DOHH2 (cell line): ENCODE data around the gene ZNF765.
"Not testable (repeated sequence)": the region's sequence is repeated elsewhere in the genome, so short reads cannot be mapped to it uniquely, and the experiment has no call there.

Source experiments
- H3F3A ChIP-seq: fragments of 200-600 bp; sonication (generic), shearing (Covaris generic); 2 replicates; pipeline ENCODE4 v1.6.0; 2016; ENCODE audit warnings: antibody characterized with exemption, mild to moderate bottlenecking; ENCODE audit not compliant: control insufficient read depth, insufficient read depth
- H3K27ac ChIP-seq: fragments of 200-600 bp; sonication (generic); 2 replicates; pipeline ENCODE4 v1.5.1; 2014; ENCODE audit warnings: low read depth, mild to moderate bottlenecking, low read length, moderate library complexity
- H3K27me3 ChIP-seq: fragments of 200-600 bp; sonication (generic); 2 replicates; pipeline ENCODE4 v1.6.1; 2014; ENCODE audit warnings: mild to moderate bottlenecking, low read length, mixed read lengths; ENCODE audit not compliant: control insufficient read depth
- H3K36me3 ChIP-seq: fragments of 200-600 bp; sonication (generic); 2 replicates; pipeline ENCODE4 v1.6.1; 2014; ENCODE audit warnings: mild to moderate bottlenecking, low read length, moderate library complexity, mixed read lengths; ENCODE audit not compliant: control insufficient read depth
- H3K4me1 ChIP-seq: fragments of 200-600 bp; sonication (generic); 2 replicates; pipeline ENCODE4 v1.6.1; 2014; ENCODE audit warnings: mild to moderate bottlenecking, low read length, mixed read lengths; ENCODE audit not compliant: control insufficient read depth
- H3K4me2 ChIP-seq: fragments of 200-600 bp; sonication (generic); 2 replicates; pipeline ENCODE4 v1.6.0; 2014; ENCODE audit warnings: mild to moderate bottlenecking, low read length, moderate library complexity
- H3K4me3 ChIP-seq: fragments of 200-600 bp; sonication (generic); 2 replicates; pipeline ENCODE4 v1.5.1; 2014; ENCODE audit warnings: mild to moderate bottlenecking, low read length, mixed read lengths
- H3K79me2 ChIP-seq: fragments of 200-600 bp; sonication (generic); 2 replicates; pipeline ENCODE4 v1.6.1; 2014; ENCODE audit warnings: mild to moderate bottlenecking, low read length, mixed read lengths; ENCODE audit not compliant: control insufficient read depth
- H3K9me2 ChIP-seq: fragments of 200-600 bp; sonication (generic); replicated peaks from 2 replicates; pipeline ENCODE4 v1.6.1; 2014; ENCODE audit warnings: mild to moderate bottlenecking, low read length, mixed read lengths; ENCODE audit not compliant: control insufficient read depth
- H3K9me3 ChIP-seq: fragments of 200-600 bp; sonication (generic); 2 replicates; pipeline ENCODE4 v1.6.1; 2014; ENCODE audit warnings: antibody characterized with exemption, low read length, mixed read lengths; ENCODE audit not compliant: control insufficient read depth, insufficient read depth
- H4K20me1 ChIP-seq: fragments of 200-600 bp; sonication (generic); 2 replicates; pipeline ENCODE4 v1.6.0; 2014; ENCODE audit warnings: low read depth, mild to moderate bottlenecking, antibody characterized with exemption, low read length, moderate library complexity; ENCODE audit not compliant: control insufficient read depth, insufficient read depth
- EZH2phosphoT487 ChIP-seq: fragments of 200-600 bp; sonication (generic); IDR thresholded peaks from 2 replicates; pipeline ENCODE4 v1.6.1; 2017; ENCODE audit warnings: borderline replicate concordance, mild to moderate bottlenecking, antibody characterized with exemption, low read length, moderate library complexity, mixed read lengths
- TF ChIP-seq, protein P1 (sequence below): fragments of 200-600 bp; sonication (generic); IDR thresholded peaks from one replicate; pipeline ENCODE4 v1.5.1; 2014; ENCODE audit warnings: antibody characterized with exemption, mild to moderate bottlenecking, low read depth, low read length; ENCODE audit not compliant: poor library complexity, severe bottlenecking

The ZNF765 gene

DNA sequence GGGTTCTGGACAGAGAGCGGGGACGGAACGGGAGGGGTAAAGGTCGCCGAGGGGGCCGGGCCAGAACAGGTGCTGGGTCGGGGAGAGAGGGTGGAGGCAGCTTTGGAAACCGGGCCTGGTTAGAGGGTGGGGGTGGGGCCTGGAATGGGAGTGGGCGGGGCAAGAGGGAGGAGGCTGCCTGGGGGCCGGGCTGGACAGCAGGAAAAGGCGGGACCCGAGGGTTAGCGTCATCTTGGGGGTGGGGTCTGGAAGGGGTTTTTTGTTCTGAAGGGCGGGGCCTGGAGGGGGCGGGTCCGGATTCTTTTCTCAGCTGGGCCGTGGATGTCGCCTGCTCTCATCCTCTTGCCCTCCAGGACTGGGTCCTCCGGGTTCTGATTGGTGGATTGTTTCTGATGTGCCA, 68.3 kb downstream of the ZNF765 start:
- Histone ChIP-seq H3K27ac (no peak overlapping the region), H3K9me2 (no peaks in the 10 kb centered on the region), H3K27me3 (no peaks in the 10 kb centered on the region), H3K36me3 (no peaks in the 10 kb centered on the region; the same call in 1 of the 2 replicates), H3K4me3 (no peak overlapping the region), H3K4me1 (peaks cover 5% of the 10 kb centered on the region), H3K79me2 (no peaks in the 10 kb centered on the region; the same call in 1 of the 2 replicates), H3K4me2 (no peak overlapping the region), H3F3A (no peaks in the 10 kb centered on the region), H4K20me1 (no peaks in the 10 kb centered on the region), H3K9me3 (peaks cover 15% of the 10 kb centered on the region; the same call in 1 of the 2 replicates)
- no peak for TF ChIP-seq EZH2phosphoT487
- TF ChIP-seq, protein P1, sequence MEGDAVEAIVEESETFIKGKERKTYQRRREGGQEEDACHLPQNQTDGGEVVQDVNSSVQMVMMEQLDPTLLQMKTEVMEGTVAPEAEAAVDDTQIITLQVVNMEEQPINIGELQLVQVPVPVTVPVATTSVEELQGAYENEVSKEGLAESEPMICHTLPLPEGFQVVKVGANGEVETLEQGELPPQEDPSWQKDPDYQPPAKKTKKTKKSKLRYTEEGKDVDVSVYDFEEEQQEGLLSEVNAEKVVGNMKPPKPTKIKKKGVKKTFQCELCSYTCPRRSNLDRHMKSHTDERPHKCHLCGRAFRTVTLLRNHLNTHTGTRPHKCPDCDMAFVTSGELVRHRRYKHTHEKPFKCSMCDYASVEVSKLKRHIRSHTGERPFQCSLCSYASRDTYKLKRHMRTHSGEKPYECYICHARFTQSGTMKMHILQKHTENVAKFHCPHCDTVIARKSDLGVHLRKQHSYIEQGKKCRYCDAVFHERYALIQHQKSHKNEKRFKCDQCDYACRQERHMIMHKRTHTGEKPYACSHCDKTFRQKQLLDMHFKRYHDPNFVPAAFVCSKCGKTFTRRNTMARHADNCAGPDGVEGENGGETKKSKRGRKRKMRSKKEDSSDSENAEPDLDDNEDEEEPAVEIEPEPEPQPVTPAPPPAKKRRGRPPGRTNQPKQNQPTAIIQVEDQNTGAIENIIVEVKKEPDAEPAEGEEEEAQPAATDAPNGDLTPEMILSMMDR, result no peak

GRCh38 chr19:53466726-53467484, 72.0 kb downstream of the ZNF765 start:
- Histone ChIP-seq H3K36me3 (no peaks in the 10 kb centered on the region), H3K4me3 (peak overlapping the region; percentile 93), H3F3A (no peaks in the 10 kb centered on the region), H3K27me3 (no peaks in the 10 kb centered on the region), H3K9me2 (no peaks in the 10 kb centered on the region), H4K20me1 (no peaks in the 10 kb centered on the region), H3K79me2 (no peaks in the 10 kb centered on the region; the same call in 1 of the 2 replicates), H3K4me2 (peak overlapping the region; percentile 75), H3K27ac (no peak overlapping the region), H3K9me3 (peaks cover 7% of the 10 kb centered on the region; the same call in 1 of the 2 replicates), H3K4me1 (peaks cover 7% of the 10 kb centered on the region)
- no peak for TF ChIP-seq EZH2phosphoT487
- TF ChIP-seq, protein P1, result no peak

DNA sequence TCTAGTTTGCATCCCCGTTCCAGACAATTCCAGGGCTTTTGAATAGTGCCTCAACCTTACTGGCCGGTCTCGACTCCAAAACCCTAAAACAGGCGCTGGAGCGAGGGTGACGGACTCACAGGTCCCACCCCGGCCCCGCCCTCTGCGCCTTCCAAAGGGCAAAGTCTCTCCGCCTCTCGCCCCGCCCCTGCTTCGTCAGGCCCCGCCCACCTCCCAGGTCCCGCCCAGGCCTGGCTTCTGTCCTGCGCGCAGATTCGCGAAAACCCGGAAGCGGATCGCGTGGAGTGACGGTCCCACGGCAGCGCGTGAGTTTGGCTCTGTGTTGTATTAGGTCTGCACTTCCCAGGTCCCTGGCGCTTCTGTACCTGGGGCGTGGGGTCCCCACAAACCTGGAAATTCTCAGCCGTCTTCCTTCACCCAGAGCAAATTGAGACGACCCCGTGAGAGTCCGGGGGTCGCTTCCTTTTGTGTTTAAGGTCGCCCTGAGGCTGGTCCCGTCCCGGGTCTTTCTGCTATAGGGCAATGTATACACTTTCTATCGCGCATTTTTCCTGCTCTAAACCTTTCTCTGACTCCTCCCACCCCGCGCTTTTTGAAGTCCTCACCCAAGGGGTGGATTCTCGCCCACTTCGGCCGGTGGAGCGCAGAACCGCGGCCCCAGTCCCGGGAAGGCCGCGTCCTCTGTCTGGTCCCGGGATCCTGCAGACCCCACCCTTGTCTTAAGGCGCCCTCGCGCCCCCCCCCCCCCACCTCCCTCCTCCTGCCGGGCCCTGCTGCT, 72.7 kb downstream of the ZNF765 start, which contains the start of gene ZNF813:
TSS of gene ZNF813 (plus strand) at position 249 of the 778 bp plus-strand sequence. CDS start 16,090 bp downstream, outside the sequence.
- peaks cover 7% of the 10 kb centered on the region for H3K4me1 ChIP-seq
- no peaks in the 10 kb centered on the region for H3K36me3 ChIP-seq
- H3K79me2 ChIP-seq, result peaks cover 1% of the 10 kb centered on the region; the same call in 1 of the 2 replicates
- no peaks in the 10 kb centered on the region for H4K20me1 ChIP-seq
- peaks cover 10% of the 10 kb centered on the region; the same call in 1 of the 2 replicates for H3K9me3 ChIP-seq
- H3K4me3 ChIP-seq, result peak within 1 kb of the TSS; percentile 93
- peak within 1 kb of the TSS; percentile 43 for H3K27ac ChIP-seq
- no peaks in the 10 kb centered on the region for H3F3A ChIP-seq
- TF ChIP-seq EZH2phosphoT487, result no peak
- TF ChIP-seq, protein P1, result no peak
- no peaks in the 10 kb centered on the region for H3K27me3 ChIP-seq
- H3K9me2 ChIP-seq, result no peaks in the 10 kb centered on the region
- peak within 1 kb of the TSS; percentile 75 for H3K4me2 ChIP-seq

- H3K9me2 ChIP-seq, H3K36me3 ChIP-seq, H3K27me3 ChIP-seq, H4K20me1 ChIP-seq, H3F3A ChIP-seq, H3K9me3 ChIP-seq, H3K27ac ChIP-seq, H3K4me1 ChIP-seq, H3K79me2 ChIP-seq: not testable (repeated sequence)
- Histone ChIP-seq H3K4me3 (peak overlapping the region; percentile 93), H3K4me2 (peak overlapping the region; percentile 75)
Observed at GRCh38 chr19:53468628-53469027, 73.7 kb downstream of the ZNF765 start.
